HepG2 (cell line): ENCODE results near the gene TOM1L1. TPM values are rescaled to one million over a fixed set of nuclear protein-coding genes. Genes with fewer than 3 reads are reported as not detected.

ENCODE experiments used
- ATAC-seq: fragments of 200-7000 bp; cut with Tn5 transposase; 3 replicates; pipeline ENCODE4 v1.9.1; 2020; ENCODE audit warnings: mild to moderate bottlenecking, moderate library complexity
- BruUV-seq: library from RNA; stranded (reverse); fragments of 400-500 nt; replicated peaks from 2 replicates; lab custom pipeline; 2021; lab: Mats Ljungman, UMichigan
- CTCF ChIA-PET: fragments of 300-600 bp; formaldehyde crosslinking; extraction: SDS; loops from one replicate; lab custom pipeline; 2021; ENCODE audit warnings: low total read pairs, inconsistent platforms, low intra/inter-chr PET ratio; lab: Yijun Ruan, JAX
- POLR2A ChIA-PET: fragments of 350-600 bp; sonication (Branson Sonifier 250); formaldehyde crosslinking; loops from one replicate; lab custom pipeline; 2020; ENCODE audit warnings: antibody characterized with exemption, inconsistent platforms; lab: Yijun Ruan, JAX
- DNase-seq: peaks from one replicate; pipeline ENCODE4 v3.0.0-alpha.2; 2015; ENCODE audit warnings: low spot score
- FAIRE-seq: peaks from 3 replicates; lab custom pipeline; 2011; peaks lifted over from hg19 to GRCh38; lab: Jason Lieb, UNC
- H2AFZ ChIP-seq: one replicate; pipeline ENCODE4 v1.6.1; 2011; ENCODE audit warnings: low read length, inconsistent platforms
- H3K27ac ChIP-seq: fragments of 300-600 bp; 3 replicates; pipeline ENCODE4 v1.8.0; 2011; ENCODE audit warnings: mixed run types, mild to moderate bottlenecking, mixed read lengths, low read length, inconsistent platforms; ENCODE audit not compliant: insufficient read depth; ENCODE audit errors: extremely low read length
- H3K27me3 ChIP-seq, 2 experiments: fragments of 200-600 bp in 1 of 2; 2 replicates in 1 of 2; 3 replicates in 1 of 2; pipeline versions ENCODE4 v1.6.0 to v1.8.0; 2011; ENCODE audit warnings: low read length in 2 of 2, mild to moderate bottlenecking in 2 of 2, moderate library complexity in 2 of 2, inconsistent platforms in 1 of 2; ENCODE audit not compliant: insufficient read depth in 2 of 2, control insufficient read depth in 1 of 2
- H3K36me3 ChIP-seq, 2 experiments: fragments of 200-600 bp in 1 of 2; replicated peaks in 1 of 2; 2 replicates in 1 of 2; 3 replicates in 1 of 2; pipeline versions ENCODE4 v1.5.1 to v1.8.0; 2011; ENCODE audit warnings: low read length in 2 of 2, inconsistent platforms in 1 of 2; ENCODE audit not compliant: insufficient read depth in 2 of 2, control insufficient read depth in 1 of 2
- H3K4me1 ChIP-seq: 2 replicates; pipeline ENCODE4 v1.5.1; 2012; ENCODE audit warnings: low read length, inconsistent platforms; ENCODE audit not compliant: insufficient read depth
- H3K4me2 ChIP-seq: 2 replicates; pipeline ENCODE4 v1.6.0; 2011; ENCODE audit warnings: low read depth, low read length, inconsistent platforms
- H3K4me3 ChIP-seq, 3 experiments: fragments of 200-600 bp in 1 of 3; sonication (generic), shearing (Covaris generic) in 1 of 3; replicated peaks in 1 of 3; 2 replicates each; pipeline ENCODE4 v1.5.1; 2011 to 2016; ENCODE audit warnings: low read length in 3 of 3, inconsistent platforms in 2 of 3, low read depth in 2 of 3, mild to moderate bottlenecking in 2 of 3, control low read depth in 1 of 3, mixed read lengths in 1 of 3; ENCODE audit not compliant: insufficient read depth in 1 of 3
- H3K79me2 ChIP-seq: one replicate; pipeline ENCODE4 v1.6.1; 2011; ENCODE audit warnings: low read length, inconsistent platforms; ENCODE audit not compliant: insufficient read depth
- H3K9ac ChIP-seq: 2 replicates; pipeline ENCODE4 v1.6.0; 2011; ENCODE audit warnings: mild to moderate bottlenecking, low read depth, low read length, inconsistent platforms; ENCODE audit not compliant: insufficient read depth
- H3K9me3 ChIP-seq: 2 replicates; pipeline ENCODE4 v1.5.1; 2012; ENCODE audit warnings: mild to moderate bottlenecking, low read length
- H4K20me1 ChIP-seq: 2 replicates; pipeline ENCODE4 v1.6.0; 2011; ENCODE audit warnings: inconsistent platforms, mild to moderate bottlenecking, low read length, moderate library complexity; ENCODE audit not compliant: insufficient read depth
- CHD2 ChIP-seq: IDR thresholded peaks from 2 replicates; pipeline ENCODE4 v1.6.1; 2011; ENCODE audit warnings: low read depth, low read length, improper control_type of control experiment
- KLF15 ChIP-seq: sonication (generic); formaldehyde crosslinking; IDR thresholded peaks from 2 replicates; pipeline ENCODE4 v1.8.1; 2023; ENCODE audit warnings: borderline replicate concordance, mild to moderate bottlenecking, inconsistent platforms, missing genetic modification reagents, mixed read lengths
- TBP ChIP-seq: sonication (generic); formaldehyde crosslinking; IDR thresholded peaks from 2 replicates; pipeline ENCODE4 v1.5.0; 2020; ENCODE audit warnings: missing genetic modification reagents
- TSC22D2 ChIP-seq: sonication (generic); formaldehyde crosslinking; IDR thresholded peaks from 2 replicates; pipeline ENCODE4 v1.5.1; 2020; ENCODE audit warnings: missing genetic modification reagents, mild to moderate bottlenecking, borderline replicate concordance
- ZNF230 ChIP-seq: sonication (generic); formaldehyde crosslinking; IDR thresholded peaks from 2 replicates; pipeline ENCODE4 v1.4.0; 2020; ENCODE audit warnings: mild to moderate bottlenecking, missing genetic modification reagents
- ZNF678 ChIP-seq: sonication (generic); formaldehyde crosslinking; IDR thresholded peaks from 2 replicates; pipeline ENCODE4 v1.4.0; 2020; ENCODE audit warnings: mild to moderate bottlenecking, missing genetic modification reagents
- ZNF710 ChIP-seq: sonication (generic); formaldehyde crosslinking; IDR thresholded peaks from 2 replicates; pipeline ENCODE4 v1.5.0; 2020; ENCODE audit warnings: mild to moderate bottlenecking, missing genetic modification reagents, borderline replicate concordance
- WGBS: methylation state at CpG from one replicate; pipeline ENCODE4 v1.1.6; 2017; ENCODE audit warnings: low lambda C conversion rate; 5-methylcytosine and 5-hydroxymethylcytosine counted together
- in situ Hi-C: cut with HindIII; loops from 2 replicates; pipeline ENCODE4 v1.10.0; 2017; ENCODE audit warnings: low pct_unique_long_range_greater_than_20kb; ENCODE audit not compliant: extremely low pct_ligation_motif_present
- intact Hi-C: fragments of 100-400 bp; cut with micrococcal nuclease; formaldehyde crosslinking; loops from one replicate; pipeline ENCODE4 v1.10.0; 2022; ENCODE audit not compliant: unreplicated experiment
- polyA plus RNA-seq, 8 experiments: library from polyadenylated mRNA; depleted of rRNA in 3 of 8; stranded (reverse) in 7 of 8; unstranded in 1 of 8; fragments of >200 nt; fragmentation: Illumina TruSeq in 4 of 8; extraction: Trizol in 4 of 8; gene quantifications; 2 replicates each; pipeline versions ENCODE4 v1.2.1 to v1.2.3, GENCODE V29; 2011 to 2016; ENCODE audit warnings: low read depth in 4 of 8, missing spikeins in 1 of 8, mixed read lengths in 1 of 8; ENCODE audit not compliant: insufficient read depth in 1 of 8
- total RNA-seq, 5 experiments: library from RNA; depleted of rRNA; stranded (reverse); fragments of >200 nt; fragmentation: Illumina TruSeq; extraction: Trizol; gene quantifications; 2 replicates each; pipeline ENCODE4 v1.2.3, GENCODE V29; 2016; ENCODE audit warnings: low read depth in 1 of 5
- TF ChIP-seq, protein P1 (sequence below): sonication (generic); formaldehyde crosslinking; IDR thresholded peaks from 2 replicates; pipeline ENCODE4 v1.5.0; 2020; ENCODE audit warnings: missing genetic modification reagents

The TOM1L1 gene
- total and polyA plus RNA-seq, 2 of the 13 experiments (the other 11 are each of a cell fraction or from before 2014, with no cell fraction given) = 45.3 to 51.3 TPM

- Histone ChIP-seq H4K20me1 (no peaks in the 10 kb centered on the region), H3K27ac (no peak overlapping the region), H3K4me1 (0 out of 2 replicates have a peak, but pooled peaks cover 6% of the 10 kb centered on the region), H3K27me3 (no peaks in the 10 kb centered on the region), H3K4me3 (no peak overlapping the region), H3K4me2 (no peak overlapping the region), H3K36me3 (peaks cover 15 to 44% of the 10 kb centered on the region in 2 experiments), H2AFZ (no peak overlapping the region), H3K79me2 (no peaks in the 10 kb centered on the region), H3K9me3 (no peaks in the 10 kb centered on the region), H3K9ac (no peak overlapping the region)
- no peak for FAIRE-seq
- in situ Hi-C loops = no loop called here
- POLR2A ChIA-PET = no interaction called here
- CTCF ChIA-PET = no interaction called here
- no peak for DNase-seq
- BruUV-seq = no TSS peak
- intact Hi-C loops = no loop called here
- WGBS = 97% methylated on average over 3 of the region's 3 CpGs
- ATAC-seq = no peak
- TF ChIP-seq TBP (no peak), ZNF230 (no peak), ZNF678 (no peak), TSC22D2 (CRISPR knock-in tag) (no peak), KLF15 (no peak), ZNF710 (no peak), CHD2 (no peak)
- TF ChIP-seq, protein P1, sequence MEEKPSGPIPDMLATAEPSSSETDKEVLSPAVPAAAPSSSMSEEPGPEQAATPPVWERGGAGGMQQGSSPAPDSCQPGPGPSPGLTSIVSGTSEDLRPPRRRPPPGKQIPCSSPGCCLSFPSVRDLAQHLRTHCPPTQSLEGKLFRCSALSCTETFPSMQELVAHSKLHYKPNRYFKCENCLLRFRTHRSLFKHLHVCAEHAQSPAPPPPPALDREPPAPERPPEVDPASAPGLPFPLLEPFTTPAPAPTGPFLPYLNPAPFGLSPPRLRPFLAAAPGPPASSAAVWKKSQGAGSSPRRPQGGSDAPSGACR (CRISPR knock-in tag) = no peak
Observed at GRCh38 chr17:54927525-54927924, 26.9 kb downstream of the TOM1L1 start.
